ENCODE measurements around the gene CNTN3.

GRCh38 chr3:74613521-74614106, 845 bp downstream of the CNTN3 start:
- no peak for TF ChIP-seq CTCF (IDR thresholded peaks at IDR 0.05; ENCODE audit: low read depth, low read length)
- no peak for TF ChIP-seq POLR2A (IDR thresholded peaks at IDR 0.05; ENCODE audit: extremely low read depth, insufficient read length)
